A204.1 (cell line): ENCODE measurements around the gene SLC10A7.

Experiments used
- FAIRE-seq: peaks from 2 replicates; lab custom pipeline; 2012; peaks lifted over from hg19 to GRCh38; lab: Jason Lieb, UNC

Gene SLC10A7

DNA sequence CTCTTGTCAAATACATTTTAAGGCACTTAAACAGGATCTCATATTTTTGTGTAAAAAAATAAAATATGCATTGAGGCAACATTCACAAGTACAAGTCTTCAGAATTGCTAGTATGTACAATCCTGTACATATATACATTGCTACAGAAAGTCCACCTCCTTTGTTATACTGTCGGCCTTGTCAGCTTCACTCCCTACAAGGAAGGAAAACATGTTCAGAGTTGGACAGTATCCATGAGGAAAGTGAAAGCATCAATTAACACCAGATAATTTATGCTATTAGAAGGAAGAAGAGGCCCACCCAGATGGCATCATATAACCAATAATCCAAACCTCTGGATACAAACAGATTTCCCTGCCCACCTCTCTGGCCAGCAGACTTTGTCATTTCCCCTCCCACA is 265.4 kb downstream of the SLC10A7 start:
- FAIRE-seq, result no peak

- FAIRE-seq, result no peak
These were observed 265.9 kb downstream of the SLC10A7 start for GRCh38 chr4:146255874-146256273.

DNA sequence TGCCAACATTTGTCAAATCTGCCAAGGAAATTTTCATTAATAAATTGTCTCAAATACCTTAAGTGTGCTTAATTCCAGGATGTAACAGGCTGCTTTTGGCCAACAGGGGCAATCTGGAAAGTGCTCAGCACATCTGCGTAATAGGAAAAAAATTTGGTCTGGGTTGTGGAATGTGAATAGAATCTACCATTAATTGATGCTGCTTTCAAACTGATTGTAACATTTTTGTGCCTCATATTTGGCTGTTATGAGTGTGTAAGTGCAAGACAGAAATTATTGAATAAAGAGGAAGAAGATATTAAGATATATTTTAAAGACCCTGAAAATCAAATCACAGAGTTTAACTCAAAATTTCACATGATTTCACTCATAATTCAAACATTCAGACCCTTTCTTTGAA is 266.3 kb downstream of the SLC10A7 start:
- no peak for FAIRE-seq

DNA sequence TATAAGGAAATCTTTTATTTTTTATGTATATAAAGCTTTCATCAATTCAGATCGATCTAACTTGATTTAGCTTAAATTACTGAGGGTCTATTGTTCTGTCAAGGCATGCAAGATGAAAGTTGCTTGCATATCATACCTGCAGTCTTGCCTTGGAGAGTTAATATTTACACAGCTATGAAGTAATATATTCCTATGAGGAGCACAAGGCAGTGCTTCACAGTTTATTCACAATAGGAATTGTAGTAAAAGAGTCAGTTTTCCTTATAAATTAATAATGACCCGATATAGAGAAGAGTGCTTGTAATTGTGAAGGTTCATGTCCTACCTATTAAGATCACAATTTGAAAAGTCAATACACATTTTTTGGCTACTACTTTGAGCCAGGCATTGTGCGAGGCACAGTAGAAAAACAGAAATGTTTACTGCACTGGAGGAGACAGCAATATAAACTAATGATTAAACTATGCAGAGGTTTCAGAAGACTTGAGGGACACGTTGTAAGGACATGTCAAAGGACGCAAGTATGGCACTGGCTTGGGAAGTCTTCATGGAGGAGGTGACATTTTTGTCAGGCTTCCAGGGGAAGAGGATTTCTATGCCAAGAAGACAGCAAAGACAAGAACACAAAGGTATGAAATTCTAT is 268.6 kb downstream of the SLC10A7 start:
- FAIRE-seq, result no peak

- FAIRE-seq, result no peak
These were observed 274.4 kb downstream of the SLC10A7 start for GRCh38 chr4:146247356-146247755.

DNA sequence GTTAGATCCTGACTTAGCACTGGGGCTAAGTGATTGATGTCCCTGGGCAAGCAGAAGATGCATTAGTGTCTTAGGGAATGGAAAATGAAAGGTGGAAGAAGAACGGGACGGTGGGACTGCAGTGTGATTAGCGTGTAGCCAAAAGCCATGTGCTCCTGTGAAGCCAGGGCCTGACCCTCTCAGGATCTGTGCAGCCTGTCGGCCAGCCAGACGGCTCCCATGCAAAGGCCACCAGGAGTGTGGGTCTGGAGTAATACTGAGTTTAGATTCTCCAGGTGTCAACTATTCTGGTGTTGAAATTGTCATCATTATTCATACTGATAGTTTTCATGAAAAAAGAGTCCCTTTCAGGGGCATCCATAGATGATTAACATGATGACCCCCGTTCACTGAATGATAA is 275.4 kb downstream of the SLC10A7 start:
- no peak for FAIRE-seq

DNA sequence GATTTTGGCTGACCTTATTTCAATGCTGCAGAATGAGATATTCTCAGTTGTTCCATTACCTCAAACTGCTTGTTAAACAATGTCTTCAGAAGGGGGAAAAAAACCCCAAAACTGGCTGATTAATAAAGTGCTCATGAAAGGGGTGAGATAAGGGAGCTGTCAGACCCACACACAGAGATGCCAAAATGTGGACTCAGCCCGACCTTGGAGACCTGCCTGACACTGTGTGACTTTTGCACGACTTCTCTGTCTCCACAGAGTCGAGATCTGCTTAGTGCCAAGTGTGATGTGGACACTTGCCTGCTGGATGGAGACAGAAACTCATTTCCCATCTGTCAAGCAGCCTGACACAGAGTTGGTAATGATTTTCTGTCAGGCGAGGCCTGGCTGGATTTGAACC is 275.9 kb downstream of the SLC10A7 start:
- no peak for FAIRE-seq

- FAIRE-seq, result no peak
These were observed 276.5 kb downstream of the SLC10A7 start for GRCh38 chr4:146245246-146245645.

DNA sequence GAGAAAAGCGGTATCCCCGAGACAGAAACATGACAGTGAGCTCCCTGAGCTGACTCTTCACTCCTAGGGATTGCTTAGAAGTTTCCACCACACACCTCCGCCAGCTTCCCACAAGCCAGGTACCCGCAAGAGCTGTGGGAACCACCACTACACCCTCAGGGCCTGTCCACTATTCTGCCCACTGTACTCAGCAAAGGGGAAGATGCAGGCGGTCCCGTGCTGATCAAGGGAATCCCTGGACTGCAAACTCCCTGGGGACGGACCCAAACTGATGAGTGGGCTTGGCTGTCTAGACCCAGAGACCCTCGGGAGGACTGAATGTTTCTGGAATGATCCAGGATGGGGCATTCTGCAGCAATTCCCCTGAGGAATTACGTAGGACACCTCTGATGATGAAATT is 277.2 kb downstream of the SLC10A7 start:
- no peak for FAIRE-seq

DNA sequence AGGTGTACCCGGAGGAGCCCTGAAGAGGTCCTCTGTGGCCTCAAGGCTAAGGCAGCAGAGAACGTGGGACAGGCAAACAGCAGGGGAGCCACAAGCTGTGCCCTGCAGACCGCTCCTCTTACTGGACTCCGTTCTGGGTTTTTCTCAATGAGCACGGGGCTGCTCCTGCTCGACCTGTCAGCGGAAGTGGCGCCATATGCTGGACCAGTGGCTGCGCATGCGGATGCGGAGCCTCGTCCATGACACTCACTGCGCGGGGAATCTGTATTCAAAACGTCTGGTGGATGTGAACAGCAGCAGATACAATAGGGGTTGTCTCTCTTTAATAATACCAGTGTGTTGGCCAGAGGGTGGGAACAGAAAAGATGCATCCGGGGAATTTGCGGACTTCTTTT is 277.9 kb downstream of the SLC10A7 start:
- FAIRE-seq, result no peak

- FAIRE-seq, result no peak
These were observed 278.4 kb downstream of the SLC10A7 start for GRCh38 chr4:146243141-146243882.

DNA sequence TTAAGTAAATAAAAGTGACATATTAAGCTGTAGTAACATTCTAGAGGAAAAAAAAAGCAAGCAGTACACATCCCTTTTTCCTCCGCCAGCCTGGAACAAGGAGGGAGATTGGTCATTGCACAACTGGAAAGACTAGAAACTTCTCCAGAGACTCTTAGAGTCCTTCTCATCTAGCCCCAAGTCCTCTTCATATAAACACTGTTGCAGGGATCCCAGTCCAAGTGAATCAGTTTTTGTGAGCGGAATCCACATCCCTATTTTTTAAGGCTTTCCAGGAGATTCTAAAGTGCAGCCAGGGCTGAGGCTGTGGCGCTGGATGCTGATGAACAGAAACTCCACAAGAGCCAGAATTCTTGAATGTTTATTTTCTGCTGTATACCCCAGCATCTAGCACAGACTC is 283.6 kb downstream of the SLC10A7 start:
- no peak for FAIRE-seq

DNA sequence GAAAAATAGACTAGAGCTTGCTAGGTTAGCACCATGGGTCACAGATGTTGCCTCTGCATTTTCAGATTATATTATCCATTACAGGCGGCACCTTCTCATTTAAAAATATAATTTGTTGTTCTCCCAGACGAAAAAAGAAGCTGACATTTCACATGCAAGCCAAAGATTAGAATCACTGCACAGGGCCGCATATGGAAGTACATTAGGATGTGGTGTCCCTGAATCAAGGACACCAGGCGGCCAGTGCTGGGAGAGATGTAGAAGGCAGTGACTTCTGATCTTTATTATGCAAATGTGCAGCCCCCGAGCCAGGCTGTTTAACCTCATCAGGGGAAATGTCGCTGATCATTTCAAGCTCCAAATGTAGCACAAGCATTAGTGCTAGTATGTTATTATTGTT is 284.6 kb downstream of the SLC10A7 start:
- no peak for FAIRE-seq

DNA sequence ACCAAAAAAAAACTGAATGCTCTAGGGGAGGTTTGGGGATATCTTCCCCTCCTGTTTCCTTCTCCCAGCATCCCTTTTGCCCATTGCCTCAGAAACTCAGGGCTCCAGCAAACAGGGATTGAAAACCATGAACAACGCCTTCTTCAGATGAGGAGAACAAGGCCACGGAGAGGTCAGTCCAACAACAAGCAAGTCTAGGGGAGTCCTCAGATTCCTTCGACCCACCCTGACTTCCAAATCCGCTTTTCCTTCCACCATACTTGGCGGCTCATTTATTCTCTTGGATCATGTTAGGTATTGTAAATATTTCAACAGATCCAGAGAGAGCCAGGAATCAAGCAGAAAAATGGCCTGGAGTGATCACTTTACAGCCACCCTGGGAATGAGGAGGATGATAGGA is 285.5 kb downstream of the SLC10A7 start:
- no peak for FAIRE-seq

GRCh38 chr4:146235654-146236177 is 286.0 kb downstream of the SLC10A7 start:
- FAIRE-seq, result no peak

- FAIRE-seq, result no peak
These were observed 289.5 kb downstream of the SLC10A7 start for GRCh38 chr4:146232131-146232722.

DNA sequence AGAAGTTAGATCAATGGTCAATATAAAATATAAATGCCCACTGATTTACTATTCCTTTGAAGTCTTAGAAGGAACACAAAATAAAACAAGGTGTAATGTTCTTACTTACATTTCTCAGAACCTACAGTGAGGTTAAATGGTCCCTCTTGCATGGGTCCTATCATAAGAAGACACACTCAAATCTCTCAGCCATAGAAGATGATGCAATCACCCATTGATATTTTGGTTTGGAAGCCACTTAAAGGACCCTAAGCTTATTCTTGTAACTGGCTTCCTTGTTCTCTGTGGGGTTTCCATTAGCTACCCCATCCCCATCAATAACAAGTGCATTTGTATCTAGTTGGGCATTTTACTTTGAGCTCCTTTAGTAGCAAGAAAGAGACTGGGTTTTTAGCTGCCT is 292.3 kb downstream of the SLC10A7 start:
- FAIRE-seq, result no peak

GRCh38 chr4:146224326-146224966 is 297.3 kb downstream of the SLC10A7 start:
- FAIRE-seq, result no peak

DNA sequence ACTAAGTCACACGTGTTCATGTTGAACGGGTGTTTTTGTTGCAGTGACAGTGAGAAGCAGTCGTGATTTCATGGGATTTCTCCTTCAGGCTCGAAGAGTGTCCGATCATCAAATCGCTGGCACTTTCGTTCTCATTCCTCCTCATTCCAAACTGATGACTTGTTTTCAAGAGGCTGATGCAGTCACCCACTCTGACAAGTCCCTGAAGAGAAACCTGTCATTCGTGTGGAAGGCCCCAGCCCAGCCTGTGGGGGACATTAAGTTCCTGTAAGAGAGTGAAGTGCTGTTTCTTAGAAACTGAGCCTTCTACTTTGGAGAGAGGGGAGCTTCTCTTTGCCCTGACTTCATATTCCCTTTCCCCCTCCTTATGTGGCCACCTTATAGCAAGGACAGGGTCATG is 299.4 kb downstream of the SLC10A7 start:
- no peak for FAIRE-seq

DNA sequence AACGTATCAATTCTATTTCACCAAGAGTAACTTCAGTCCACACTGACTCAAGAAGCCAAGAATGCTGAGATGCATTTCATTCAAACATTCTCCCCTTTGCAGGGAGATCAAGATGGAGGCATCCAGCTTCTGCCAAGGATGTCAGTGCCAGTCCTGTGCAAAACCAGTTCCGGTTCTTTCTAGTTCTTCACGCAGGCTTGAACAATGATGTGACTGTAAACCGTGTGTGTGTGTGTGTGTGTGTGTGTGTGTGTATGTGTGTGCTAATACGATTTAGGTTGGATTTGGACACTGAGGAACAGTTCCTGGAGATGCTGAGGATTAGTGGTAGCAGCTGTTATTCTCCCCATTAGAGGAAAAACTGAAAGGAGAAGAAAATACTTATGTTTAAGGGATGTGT is 307.5 kb downstream of the SLC10A7 start, which contains the start of gene REELD1:
REELD1 (plus strand) TSS at position 301 of the 400 bp plus-strand sequence. CDS start 2,415 bp downstream, outside the sequence.
- FAIRE-seq, result no peak

GRCh38 chr4:146212781-146213180 is 309.0 kb downstream of the SLC10A7 start:
- no peak for FAIRE-seq

- no peak for FAIRE-seq
These were observed 310.3 kb downstream of the SLC10A7 start for GRCh38 chr4:146211440-146211839.

DNA sequence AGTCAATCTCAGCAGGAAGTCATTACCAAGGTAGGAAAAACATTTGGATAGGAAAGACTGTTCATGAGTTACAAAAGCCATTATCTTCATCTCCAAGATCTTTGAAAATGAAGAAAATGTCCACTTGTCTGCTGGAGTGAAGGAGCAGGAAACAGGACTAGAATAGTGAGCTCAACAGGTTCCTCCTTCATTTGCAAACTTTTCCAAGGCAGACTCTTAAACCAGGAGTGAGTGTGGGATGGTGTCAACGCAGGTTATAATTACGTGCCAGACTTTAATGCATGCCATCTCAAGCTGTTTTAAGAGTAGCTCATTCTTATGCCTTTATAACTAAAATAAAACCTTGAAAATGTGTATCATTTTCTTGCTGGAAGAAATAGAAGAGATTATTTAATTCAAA is 310.9 kb downstream of the SLC10A7 start:
- no peak for FAIRE-seq
